Measurements from ENCODE around the gene LNPEP.

Gene LNPEP

GRCh38 chr5:97000391-97000790 is 64.5 kb downstream of the LNPEP start:
- no peak for DNase-seq (ENCODE audit: low spot score)

- DNase-seq (ENCODE audit: low spot score), result no peak
Observed at GRCh38 chr5:97002983-97003382, 67.1 kb downstream of the LNPEP start.

DNA sequence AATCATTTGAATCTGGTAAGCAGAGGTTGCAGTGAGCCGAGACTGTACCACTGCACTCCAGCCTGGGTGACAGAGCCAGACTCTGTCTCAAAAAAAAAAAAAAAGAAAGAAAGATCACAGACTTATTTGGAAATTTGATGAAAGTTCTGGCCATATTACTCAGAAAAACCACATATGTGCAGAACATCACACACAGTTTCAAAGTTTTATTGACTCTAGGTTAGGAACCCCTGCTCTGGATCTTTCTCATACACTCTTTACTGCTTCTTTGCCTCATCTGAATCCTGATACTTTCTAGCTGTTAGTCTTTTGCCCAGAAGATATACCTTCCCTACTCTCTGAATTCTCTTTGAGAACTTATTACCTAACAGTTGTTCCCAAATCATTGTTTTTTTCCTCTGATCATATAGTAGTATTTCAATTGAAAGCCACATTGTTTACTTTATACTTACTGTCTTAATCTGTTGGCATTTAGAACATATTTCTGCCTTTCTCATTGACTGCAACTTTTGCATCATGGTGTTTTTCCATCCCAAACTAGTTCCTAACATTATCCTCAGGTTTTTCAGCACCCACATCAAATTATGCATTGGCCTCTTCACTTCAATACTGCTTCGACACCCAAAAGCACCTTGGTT is 68.7 kb downstream of the LNPEP start:
- DNase-seq (ENCODE audit: low spot score), result no peak

GRCh38 chr5:97006454-97007060 is 70.7 kb downstream of the LNPEP start:
- no peak for DNase-seq (ENCODE audit: low spot score)

- no peak for DNase-seq (ENCODE audit: low spot score)
Observed at GRCh38 chr5:97009212-97009898, 73.5 kb downstream of the LNPEP start.

- no peak for DNase-seq (ENCODE audit: low spot score)
Observed at GRCh38 chr5:97009921-97010320, 74.0 kb downstream of the LNPEP start.

GRCh38 chr5:97010606-97011005 is 74.7 kb downstream of the LNPEP start:
- no peak for DNase-seq (ENCODE audit: low spot score)

DNA sequence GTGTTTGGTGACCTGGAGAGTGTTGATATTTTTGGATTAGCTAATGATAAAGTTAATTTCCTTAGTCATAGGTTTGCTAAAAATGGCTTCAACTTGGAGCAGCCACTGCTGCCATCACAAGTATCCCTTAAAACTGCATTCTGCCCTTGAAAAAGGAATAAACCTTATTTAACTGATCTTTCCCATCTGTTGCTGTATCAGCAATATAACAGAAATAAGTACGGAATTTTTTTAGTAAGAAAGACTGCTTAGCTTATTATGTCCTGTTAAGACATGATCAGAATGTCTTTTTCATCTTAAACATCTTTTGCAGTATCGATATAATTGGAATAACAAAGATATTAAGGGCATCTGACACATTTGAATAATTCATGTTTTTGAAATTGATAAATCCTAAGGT is 75.7 kb downstream of the LNPEP start:
- DNase-seq (ENCODE audit: low spot score), result no peak

DNA sequence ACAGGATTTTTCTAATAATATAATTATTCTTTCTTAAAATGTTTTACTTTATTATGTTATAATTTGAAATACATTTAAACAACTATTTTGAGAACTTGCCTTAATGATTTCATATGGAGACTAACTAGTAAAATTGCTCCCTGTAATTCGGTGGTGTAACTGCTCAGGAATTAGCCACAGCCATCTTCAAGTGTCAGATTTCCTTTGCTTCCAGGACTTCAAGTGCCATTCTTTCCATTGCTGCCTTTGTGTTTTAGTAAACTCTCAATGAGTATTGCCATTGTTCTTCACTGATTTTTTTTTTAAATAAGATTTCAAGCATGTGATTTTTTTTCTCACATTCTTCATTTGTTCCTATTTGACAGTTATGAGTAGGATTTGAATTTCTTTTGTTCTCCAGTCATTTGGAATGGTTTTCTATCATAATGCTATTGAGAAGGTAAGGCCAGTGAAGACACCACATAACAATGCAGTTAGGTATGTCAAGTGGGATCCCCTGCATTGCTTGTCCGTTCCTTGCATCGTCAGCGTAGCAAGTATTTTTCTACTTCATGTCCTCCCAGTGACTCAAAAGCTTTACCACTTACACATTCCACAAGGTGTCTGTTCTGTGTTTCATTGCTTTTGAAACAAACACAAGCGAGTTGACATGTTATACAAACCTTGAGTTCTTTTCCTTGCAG is 83.7 kb downstream of the LNPEP start:
- DNase-seq (ENCODE audit: low spot score), result no peak

DNA sequence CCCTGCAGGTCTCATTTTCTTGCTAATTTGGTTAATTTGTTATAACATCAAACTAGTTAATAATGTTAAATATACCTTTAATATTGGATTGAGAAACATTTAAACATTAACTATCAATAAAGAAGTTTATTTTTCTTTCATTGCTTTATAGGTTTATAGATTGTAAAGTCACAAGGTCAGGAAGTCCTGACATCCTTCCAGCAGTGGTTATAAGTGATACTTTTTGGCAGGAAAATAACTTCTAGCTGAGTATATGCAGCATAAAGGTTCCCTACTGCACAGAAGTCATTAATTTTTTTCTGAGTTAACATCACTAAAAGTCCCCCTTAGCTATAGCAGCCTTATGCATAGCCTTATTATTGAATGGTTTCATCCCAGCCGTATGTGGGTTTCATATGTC is 85.5 kb downstream of the LNPEP start:
- no peak for DNase-seq (ENCODE audit: low spot score)

GRCh38 chr5:97022898-97023297 is 87.0 kb downstream of the LNPEP start:
- no peak for DNase-seq (ENCODE audit: low spot score)

DNA sequence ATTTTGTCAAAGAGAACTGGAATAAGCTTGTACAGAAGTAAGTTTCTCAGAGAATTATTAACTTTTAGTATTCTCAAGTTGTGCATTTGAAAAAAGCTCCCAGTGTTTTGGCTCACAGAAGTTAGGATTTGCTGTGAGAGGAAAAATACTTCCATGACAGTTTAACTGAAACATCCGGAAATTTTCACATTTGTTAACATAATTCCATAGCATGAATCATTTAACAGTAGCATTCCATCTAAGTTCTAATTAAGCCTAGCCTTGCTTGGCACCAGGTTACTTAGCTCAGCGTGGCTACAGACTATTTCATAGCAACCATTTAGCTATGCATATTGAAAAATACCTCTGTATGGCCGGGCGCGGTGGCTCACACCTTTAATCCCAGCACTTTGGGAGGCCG is 90.8 kb downstream of the LNPEP start:
- no peak for DNase-seq (ENCODE audit: low spot score)

DNA sequence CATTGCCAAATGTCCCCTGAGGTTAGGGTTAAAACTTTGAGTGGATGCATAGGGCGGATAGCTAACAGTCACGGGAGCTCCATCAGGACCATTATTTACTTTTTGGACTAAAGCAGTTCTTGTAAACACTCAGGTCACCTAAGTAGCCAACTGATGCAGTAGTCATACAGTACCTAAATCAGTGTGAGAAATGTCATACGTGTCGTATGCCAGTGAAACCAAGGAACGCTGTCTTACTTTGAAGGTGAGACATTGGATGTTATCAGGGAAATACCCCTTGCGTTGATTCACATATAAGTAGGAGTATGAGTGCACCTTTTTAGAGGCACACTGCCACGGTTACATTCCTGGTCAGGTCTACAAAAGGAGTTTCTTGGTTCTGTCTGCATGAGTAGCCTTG is 101.9 kb downstream of the LNPEP start:
- DNase-seq (ENCODE audit: low spot score), result no peak

DNA sequence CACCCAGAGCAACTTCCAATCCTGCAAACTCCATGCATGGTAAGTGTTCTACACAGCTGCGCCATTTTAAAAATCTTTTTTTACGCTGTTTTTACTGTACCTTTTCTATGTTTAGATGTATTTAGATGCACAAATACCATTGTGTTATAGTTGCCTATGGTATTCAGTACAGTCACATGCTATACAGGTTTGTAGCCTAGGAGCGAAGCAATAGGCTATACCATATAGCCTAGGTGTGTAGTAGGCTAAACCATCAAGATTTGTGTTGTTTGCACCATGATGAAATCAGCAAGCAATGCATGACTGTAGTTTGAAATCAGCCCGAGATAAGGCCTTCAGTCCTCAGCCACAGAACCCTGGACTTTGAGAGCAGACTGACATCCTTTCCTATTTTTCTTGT is 105.4 kb downstream of the LNPEP start:
- no peak for DNase-seq (ENCODE audit: low spot score)

DNA sequence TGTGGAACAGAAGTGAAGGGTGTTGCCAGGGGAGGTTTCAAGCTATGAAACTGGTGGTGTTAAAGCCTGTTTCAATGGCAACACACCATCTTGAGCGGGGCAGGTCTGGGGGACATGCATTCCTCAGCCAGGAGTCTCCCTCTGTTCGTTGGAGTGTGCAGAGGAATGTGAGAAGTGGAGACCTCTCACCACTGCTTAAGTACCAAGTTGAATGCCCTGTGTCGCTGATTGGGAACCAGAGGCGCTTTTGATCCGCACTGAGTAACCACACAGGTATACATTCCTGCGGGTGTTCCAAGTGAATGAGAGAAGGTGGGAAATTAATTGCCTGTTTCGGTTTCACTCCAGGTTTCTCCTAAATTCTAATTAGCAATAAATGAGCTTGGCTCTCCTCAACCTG is 107.1 kb downstream of the LNPEP start:
- DNase-seq (ENCODE audit: low spot score), result no peak

DNA sequence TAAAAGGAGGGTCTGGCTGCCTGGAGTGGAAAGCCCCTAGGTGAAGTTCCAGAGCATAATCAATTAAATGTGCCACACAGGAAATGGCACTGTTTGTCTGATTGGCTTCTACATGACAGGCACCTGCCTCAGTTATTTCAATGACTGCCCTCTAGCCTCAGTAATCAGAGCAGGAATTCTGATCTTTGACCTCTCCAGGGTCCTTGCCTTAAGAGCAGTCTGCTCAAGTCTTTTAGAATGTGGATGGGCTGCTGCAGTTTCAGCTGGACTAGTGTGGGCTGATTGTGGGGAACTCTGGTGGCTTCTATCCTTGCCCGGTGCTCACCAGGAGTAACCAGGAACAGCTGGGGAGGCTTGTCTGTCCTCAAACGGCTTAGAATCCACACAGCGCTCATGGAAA is 107.6 kb downstream of the LNPEP start:
- no peak for DNase-seq (ENCODE audit: low spot score)

GRCh38 chr5:97044052-97044451 is 108.2 kb downstream of the LNPEP start:
- DNase-seq (ENCODE audit: low spot score), result no peak

DNA sequence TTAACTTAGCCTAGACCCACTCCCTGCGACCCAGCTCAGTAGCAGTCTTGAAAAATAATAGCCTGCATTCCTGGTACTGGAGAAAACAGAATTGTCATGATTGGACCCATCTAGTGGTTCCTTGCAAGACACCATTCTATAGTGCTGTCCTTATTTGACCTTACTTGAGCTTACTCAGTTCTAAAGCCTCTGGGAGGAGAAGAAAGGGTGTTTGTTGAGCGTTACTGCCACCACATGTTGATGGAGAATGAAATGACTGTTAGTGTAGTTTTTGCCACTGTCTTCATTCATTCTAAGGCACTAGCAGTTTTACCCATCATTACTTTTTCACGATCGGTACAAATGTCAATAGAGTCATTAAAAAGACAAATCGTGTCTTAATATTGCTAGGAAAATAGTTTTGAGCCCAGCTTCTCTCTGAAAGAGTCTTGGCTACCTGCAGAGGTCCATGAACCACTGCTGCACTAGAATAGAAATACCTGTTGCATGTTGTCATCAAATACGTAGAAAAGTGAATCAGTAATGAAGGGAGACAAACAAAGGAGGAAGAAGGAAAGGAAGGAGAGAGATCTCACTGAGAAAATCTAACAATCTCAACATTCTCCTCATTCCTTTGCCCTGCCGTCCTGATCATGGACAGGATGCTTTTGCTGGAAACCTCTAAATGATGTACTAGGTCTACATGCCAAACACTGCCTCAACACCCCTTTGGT is 110.5 kb downstream of the LNPEP start:
- no peak for DNase-seq (ENCODE audit: low spot score)

GRCh38 chr5:97047076-97047475 is 111.2 kb downstream of the LNPEP start:
- DNase-seq (ENCODE audit: low spot score), result no peak

GRCh38 chr5:97049175-97049574 is 113.3 kb downstream of the LNPEP start:
- DNase-seq (ENCODE audit: low spot score), result no peak

DNA sequence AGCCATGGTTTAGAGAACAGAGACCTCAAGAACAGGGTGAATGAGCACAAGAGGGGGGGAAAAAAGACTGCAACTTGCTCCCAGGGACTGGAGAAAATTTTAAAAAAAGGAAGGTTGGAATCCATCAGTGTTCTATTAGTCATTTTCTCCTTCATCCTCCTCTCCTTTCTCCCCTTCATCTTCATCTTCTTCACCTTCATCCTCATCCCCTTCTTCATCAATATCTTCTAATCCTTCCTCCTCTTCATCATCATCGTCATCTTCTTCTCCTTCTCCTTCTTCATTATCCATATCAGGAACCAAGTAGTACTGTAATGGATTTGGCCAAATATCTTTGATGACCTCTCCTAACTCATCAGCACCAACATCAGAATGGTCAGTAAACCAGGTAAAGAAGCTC is 120.4 kb downstream of the LNPEP start:
- no peak for DNase-seq (ENCODE audit: low spot score)

- no peak for DNase-seq (ENCODE audit: low spot score)
Observed at GRCh38 chr5:97062046-97062445, 126.2 kb downstream of the LNPEP start.
